H9 (cell line): Measurements from ENCODE around the gene HS6ST3. TPM values are rescaled to one million over a fixed set of nuclear protein-coding genes. Genes with fewer than 3 reads are reported as not detected.

Experiments
- DNase-seq: peaks from one replicate; pipeline ENCODE4 v3.0.0-alpha.2; 2017
- H2AFZ ChIP-seq: one replicate; pipeline ENCODE4 v1.6.1; 2013; ENCODE audit warnings: mild to moderate bottlenecking, low read length, control low read depth, moderate library complexity
- H2AK5ac ChIP-seq: 2 replicates; pipeline ENCODE4 v1.6.1; 2013; ENCODE audit warnings: low read length, control low read depth, mixed read lengths; ENCODE audit not compliant: insufficient read length
- H2BK120ac ChIP-seq: one replicate; pipeline ENCODE4 v1.6.1; 2013; ENCODE audit warnings: low read depth, mild to moderate bottlenecking, low read length, control low read depth, inconsistent platforms; ENCODE audit not compliant: poor library complexity, severe bottlenecking
- H2BK12ac ChIP-seq: 2 replicates; pipeline ENCODE4 v1.6.1; 2013; ENCODE audit warnings: low read length, control low read depth, mixed read lengths, low read depth; ENCODE audit not compliant: insufficient read length
- H2BK15ac ChIP-seq: 2 replicates; pipeline ENCODE4 v1.6.1; 2013; ENCODE audit warnings: low read depth, low read length, control low read depth
- H2BK20ac ChIP-seq: one replicate; pipeline ENCODE4 v1.6.1; 2013; ENCODE audit warnings: low read depth, mild to moderate bottlenecking, low read length, control low read depth, inconsistent platforms; ENCODE audit not compliant: poor library complexity, severe bottlenecking
- H2BK5ac ChIP-seq: 2 replicates; pipeline ENCODE4 v1.6.1; 2013; ENCODE audit warnings: low read length, control low read depth, mixed read lengths; ENCODE audit not compliant: insufficient read length
- H3K14ac ChIP-seq: 2 replicates; pipeline ENCODE4 v1.6.1; 2013; ENCODE audit warnings: low read length, control low read depth; ENCODE audit not compliant: insufficient read depth
- H3K18ac ChIP-seq: 2 replicates; pipeline ENCODE4 v1.6.1; 2013; ENCODE audit warnings: low read depth, mild to moderate bottlenecking, mixed read lengths, low read length, control low read depth; ENCODE audit not compliant: insufficient read length
- H3K23ac ChIP-seq: 2 replicates; pipeline ENCODE4 v1.6.1; 2013; ENCODE audit warnings: low read length, control low read depth, mixed read lengths, low read depth; ENCODE audit not compliant: insufficient read length
- H3K23me2 ChIP-seq: 2 replicates; pipeline ENCODE4 v1.6.1; 2013; ENCODE audit warnings: low read depth, mild to moderate bottlenecking, mixed read lengths, low read length, control low read depth; ENCODE audit not compliant: insufficient read length, poor library complexity, severe bottlenecking
- H3K27ac ChIP-seq: 2 replicates; pipeline ENCODE4 v1.5.1; 2013; ENCODE audit warnings: low read length, control low read depth, mixed read lengths, low read depth; ENCODE audit not compliant: insufficient read length
- H3K27me3 ChIP-seq: 2 replicates; pipeline ENCODE4 v1.6.1; 2013; ENCODE audit warnings: low read length, control low read depth, inconsistent platforms; ENCODE audit not compliant: insufficient read depth
- H3K4ac ChIP-seq: 2 replicates; pipeline ENCODE4 v1.6.1; 2013; ENCODE audit warnings: low read depth, mild to moderate bottlenecking, control low read depth, inconsistent platforms, low read length, moderate library complexity
- H3K4me1 ChIP-seq: 2 replicates; pipeline ENCODE4 v1.6.1; 2013; ENCODE audit warnings: low read length, control low read depth, inconsistent platforms; ENCODE audit not compliant: insufficient read depth
- H3K4me2 ChIP-seq: 2 replicates; pipeline ENCODE4 v1.6.1; 2013; ENCODE audit warnings: low read length, control low read depth, mixed read lengths; ENCODE audit not compliant: insufficient read length, insufficient read depth
- H3K56ac ChIP-seq: 2 replicates; pipeline ENCODE4 v1.6.1; 2013; ENCODE audit warnings: low read depth, mild to moderate bottlenecking, mixed read lengths, low read length, control low read depth; ENCODE audit not compliant: insufficient read length
- H3K79me1 ChIP-seq: 2 replicates; pipeline ENCODE4 v1.6.1; 2013; ENCODE audit warnings: low read depth, mild to moderate bottlenecking, moderate library complexity, low read length, control low read depth, inconsistent platforms; ENCODE audit not compliant: insufficient read depth, poor library complexity, severe bottlenecking
- H3K79me2 ChIP-seq: 2 replicates; pipeline ENCODE4 v1.6.1; 2013; ENCODE audit warnings: low read length, control low read depth, inconsistent platforms; ENCODE audit not compliant: insufficient read depth
- H3K9ac ChIP-seq: 2 replicates; pipeline ENCODE4 v1.6.1; 2013; ENCODE audit warnings: low read length, control low read depth, mixed read lengths; ENCODE audit not compliant: insufficient read length; ENCODE audit errors: extremely low read depth
- H3K9me3 ChIP-seq: one replicate; pipeline ENCODE4 v1.6.1; 2013; ENCODE audit warnings: low read depth, low read length, inconsistent platforms; ENCODE audit not compliant: control insufficient read depth
- H3T11ph ChIP-seq: one replicate; pipeline ENCODE4 v1.6.1; 2013; ENCODE audit warnings: mild to moderate bottlenecking, low read length, control low read depth, inconsistent platforms
- H4K20me1 ChIP-seq: one replicate; pipeline ENCODE4 v1.6.1; 2013; ENCODE audit not compliant: control insufficient read depth, insufficient read length, insufficient read depth
- H4K5ac ChIP-seq: 2 replicates; pipeline ENCODE4 v1.6.1; 2013; ENCODE audit warnings: low read depth, mild to moderate bottlenecking, mixed read lengths, low read length, control low read depth; ENCODE audit not compliant: insufficient read length
- H4K8ac ChIP-seq: replicated peaks from 2 replicates; pipeline ENCODE4 v1.6.1; 2013; ENCODE audit warnings: low read length, control low read depth, mixed read lengths, low read depth; ENCODE audit not compliant: insufficient read length
- H4K91ac ChIP-seq: 2 replicates; pipeline ENCODE4 v1.6.1; 2013; ENCODE audit warnings: low read depth, mild to moderate bottlenecking, moderate library complexity, mixed read lengths, low read length, control low read depth; ENCODE audit not compliant: insufficient read length
- H3K27ac Mint-ChIP-seq, 3 experiments: 2 replicates in 2 of 3; 3 replicates in 1 of 3; pipeline ENCODE4 v1.8.0; 2020 to 2021; ENCODE audit warnings: mixed read lengths in 3 of 3, mild to moderate bottlenecking in 1 of 3, moderate library complexity in 1 of 3
- H3K27me3 Mint-ChIP-seq: 2 replicates; pipeline ENCODE4 v1.8.0; 2021; ENCODE audit warnings: low read depth, mild to moderate bottlenecking, moderate library complexity, mixed read lengths
- H3K36me3 Mint-ChIP-seq, 3 experiments: 2 replicates in 2 of 3; 3 replicates in 1 of 3; pipeline ENCODE4 v1.8.0; 2020 to 2021; ENCODE audit warnings: low read depth in 3 of 3, mixed read lengths in 3 of 3; ENCODE audit not compliant: insufficient read depth in 1 of 3
- H3K4me1 Mint-ChIP-seq, 2 experiments: 2 replicates each; pipeline ENCODE4 v1.8.0; 2020; ENCODE audit warnings: mixed read lengths in 2 of 2
- H3K4me3 Mint-ChIP-seq, 2 experiments: 2 replicates in 1 of 2; 3 replicates in 1 of 2; pipeline ENCODE4 v1.8.0; 2020 to 2021; ENCODE audit warnings: mild to moderate bottlenecking in 2 of 2, mixed read lengths in 2 of 2, moderate library complexity in 1 of 2
- H3K9me3 Mint-ChIP-seq, 2 experiments: 2 replicates in 1 of 2; 3 replicates in 1 of 2; pipeline ENCODE4 v1.8.0; 2020; ENCODE audit warnings: mild to moderate bottlenecking in 2 of 2, mixed read lengths in 2 of 2, moderate library complexity in 1 of 2
- WGBS: extraction: QIAGEN DNeasy Blood & Tissue Kit; methylation state at CpG from one replicate; pipeline ENCODE4 v1.1.7; 2013; ENCODE audit warnings: missing lambda C conversion rate, low lambda C conversion rate, mixed read lengths; ENCODE audit not compliant: insufficient read length; ENCODE audit errors: extremely low coverage; 5-methylcytosine and 5-hydroxymethylcytosine counted together
- total RNA-seq: library from RNA; stranded (reverse); gene quantifications from 2 replicates; pipeline ENCODE4 v1.2.1, GENCODE V29; 2021
- TF ChIP-seq, protein P1 (sequence below): fragments of 200-600 bp; sonication (generic); conservative IDR thresholded peaks from 3 replicates; pipeline ENCODE4 v1.8.0; 2021; ENCODE audit warnings: antibody characterized with exemption, mild to moderate bottlenecking

Gene HS6ST3
- total RNA-seq, 1 experiment from 2014 or later: 0.44 TPM

DNA sequence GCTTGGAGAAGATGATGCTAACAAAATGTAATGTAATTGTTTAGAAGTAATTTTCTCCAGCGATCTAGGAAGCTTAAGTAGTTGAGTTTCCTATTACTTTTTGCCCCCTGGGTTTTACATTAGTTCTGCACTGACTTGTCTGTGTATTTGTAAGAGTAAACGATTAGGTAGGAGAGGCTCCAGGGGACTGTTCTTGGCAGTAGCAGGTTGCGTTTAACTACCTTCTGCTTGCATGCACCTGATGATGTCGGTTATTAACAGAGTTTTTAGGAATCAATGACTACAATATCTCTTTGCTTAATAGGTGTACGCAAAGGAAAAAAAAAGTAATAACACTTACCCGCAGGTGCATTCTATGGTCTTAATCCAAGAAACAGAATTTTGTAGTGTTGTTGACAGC lies 18.4 kb upstream of the HS6ST3 start:
- DNase-seq: no peak
- Histone ChIP-seq H3K18ac (no peak overlapping the region), H3K23me2 (no peaks in the 10 kb centered on the region), H2BK20ac (no peak overlapping the region), H2BK5ac (no peak overlapping the region), H2BK120ac (no peak overlapping the region), H4K8ac (no peak overlapping the region), H3K27me3 (no peaks in the 10 kb centered on the region), H3K56ac (no peak overlapping the region), H4K20me1 (no peaks in the 10 kb centered on the region), H2AK5ac (no peak overlapping the region), H3K9ac (no peak overlapping the region), H3K79me2 (no peaks in the 10 kb centered on the region), H3K9me3 (no peaks in the 10 kb centered on the region), H2BK12ac (no peak overlapping the region), H3K14ac (no peak overlapping the region), H3K23ac (no peak overlapping the region), H3K79me1 (no peaks in the 10 kb centered on the region), H4K91ac (no peak overlapping the region), H2BK15ac (no peak overlapping the region), H3K27ac (no peak overlapping the region), H3K4me1 (no peaks in the 10 kb centered on the region), H2AFZ (no peak overlapping the region), H3K4me2 (no peak overlapping the region), H3K4ac (no peak overlapping the region), H3T11ph (no peak overlapping the region), H4K5ac (no peak overlapping the region)
- Mint-ChIP-seq H3K36me3 (no peaks in the 10 kb centered on the region), H3K4me3 (no peak overlapping the region), H3K27ac (no peak overlapping the region), H3K9me3 (no peaks in the 10 kb centered on the region), H3K4me1 (peaks cover 3 to 6% of the 10 kb centered on the region in 2 experiments), H3K27me3 (no peaks in the 10 kb centered on the region)
- WGBS: no CpG with 5 or more reads among the region's 6 CpGs
- TF ChIP-seq, protein P1, sequence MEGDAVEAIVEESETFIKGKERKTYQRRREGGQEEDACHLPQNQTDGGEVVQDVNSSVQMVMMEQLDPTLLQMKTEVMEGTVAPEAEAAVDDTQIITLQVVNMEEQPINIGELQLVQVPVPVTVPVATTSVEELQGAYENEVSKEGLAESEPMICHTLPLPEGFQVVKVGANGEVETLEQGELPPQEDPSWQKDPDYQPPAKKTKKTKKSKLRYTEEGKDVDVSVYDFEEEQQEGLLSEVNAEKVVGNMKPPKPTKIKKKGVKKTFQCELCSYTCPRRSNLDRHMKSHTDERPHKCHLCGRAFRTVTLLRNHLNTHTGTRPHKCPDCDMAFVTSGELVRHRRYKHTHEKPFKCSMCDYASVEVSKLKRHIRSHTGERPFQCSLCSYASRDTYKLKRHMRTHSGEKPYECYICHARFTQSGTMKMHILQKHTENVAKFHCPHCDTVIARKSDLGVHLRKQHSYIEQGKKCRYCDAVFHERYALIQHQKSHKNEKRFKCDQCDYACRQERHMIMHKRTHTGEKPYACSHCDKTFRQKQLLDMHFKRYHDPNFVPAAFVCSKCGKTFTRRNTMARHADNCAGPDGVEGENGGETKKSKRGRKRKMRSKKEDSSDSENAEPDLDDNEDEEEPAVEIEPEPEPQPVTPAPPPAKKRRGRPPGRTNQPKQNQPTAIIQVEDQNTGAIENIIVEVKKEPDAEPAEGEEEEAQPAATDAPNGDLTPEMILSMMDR: no peak
